ENCODE measurements around the gene TENM3.

TENM3 gene

GRCh38 chr4:182291597-182292270, 48.5 kb downstream of the TENM3 start:
- no peak for DNase-seq

GRCh38 chr4:182292612-182293011, 49.4 kb downstream of the TENM3 start:
- no peak for DNase-seq

- no peak for DNase-seq
Measured at GRCh38 chr4:182293691-182294255, 50.6 kb downstream of the TENM3 start.

GRCh38 chr4:182294451-182294850, 51.2 kb downstream of the TENM3 start:
- no peak for DNase-seq

- no peak for DNase-seq
Measured at GRCh38 chr4:182297659-182298058, 54.5 kb downstream of the TENM3 start.

- no peak for DNase-seq
Measured at GRCh38 chr4:182301736-182302135, 58.5 kb downstream of the TENM3 start.

GRCh38 chr4:182303847-182304246, 60.6 kb downstream of the TENM3 start:
- no peak for DNase-seq

- no peak for DNase-seq
Measured at GRCh38 chr4:182306792-182307507, 63.7 kb downstream of the TENM3 start.

GRCh38 chr4:182307746-182308145, 64.5 kb downstream of the TENM3 start:
- no peak for DNase-seq

- DNase-seq, result no peak
Measured at GRCh38 chr4:182309877-182310276, 66.7 kb downstream of the TENM3 start.

GRCh38 chr4:182310316-182310715, 67.1 kb downstream of the TENM3 start:
- DNase-seq, result no peak

GRCh38 chr4:182310962-182311361, 67.8 kb downstream of the TENM3 start:
- no peak for DNase-seq

- no peak for DNase-seq
Measured at GRCh38 chr4:182314537-182314936, 71.3 kb downstream of the TENM3 start.

- DNase-seq, result no peak
Measured at GRCh38 chr4:182318256-182318655, 75.1 kb downstream of the TENM3 start.

GRCh38 chr4:182320092-182320491, 76.9 kb downstream of the TENM3 start:
- DNase-seq, result no peak

- DNase-seq, result no peak
Measured at GRCh38 chr4:182320580-182320979, 77.4 kb downstream of the TENM3 start.

GRCh38 chr4:182324282-182324681, 81.1 kb downstream of the TENM3 start:
- DNase-seq, result no peak

GRCh38 chr4:182325397-182325796, 82.2 kb downstream of the TENM3 start:
- no peak for DNase-seq

GRCh38 chr4:182325848-182326255, 82.7 kb downstream of the TENM3 start:
- no peak for DNase-seq

GRCh38 chr4:182328505-182328904, 85.3 kb downstream of the TENM3 start:
- no peak for DNase-seq

- DNase-seq, result no peak
Measured at GRCh38 chr4:182337366-182337765, 94.2 kb downstream of the TENM3 start.

GRCh38 chr4:182338063-182338462, 94.9 kb downstream of the TENM3 start:
- DNase-seq, result no peak

- no peak for DNase-seq
Measured at GRCh38 chr4:182338746-182339145, 95.5 kb downstream of the TENM3 start.

GRCh38 chr4:182339221-182339641, 96.0 kb downstream of the TENM3 start:
- DNase-seq, result no peak
